ENCODE results near the gene MAP1B.
"Not testable (repeated sequence)": the region's sequence is repeated elsewhere in the genome, so short reads cannot be mapped to it uniquely, and the experiment has no call there.

Gene MAP1B

DNA sequence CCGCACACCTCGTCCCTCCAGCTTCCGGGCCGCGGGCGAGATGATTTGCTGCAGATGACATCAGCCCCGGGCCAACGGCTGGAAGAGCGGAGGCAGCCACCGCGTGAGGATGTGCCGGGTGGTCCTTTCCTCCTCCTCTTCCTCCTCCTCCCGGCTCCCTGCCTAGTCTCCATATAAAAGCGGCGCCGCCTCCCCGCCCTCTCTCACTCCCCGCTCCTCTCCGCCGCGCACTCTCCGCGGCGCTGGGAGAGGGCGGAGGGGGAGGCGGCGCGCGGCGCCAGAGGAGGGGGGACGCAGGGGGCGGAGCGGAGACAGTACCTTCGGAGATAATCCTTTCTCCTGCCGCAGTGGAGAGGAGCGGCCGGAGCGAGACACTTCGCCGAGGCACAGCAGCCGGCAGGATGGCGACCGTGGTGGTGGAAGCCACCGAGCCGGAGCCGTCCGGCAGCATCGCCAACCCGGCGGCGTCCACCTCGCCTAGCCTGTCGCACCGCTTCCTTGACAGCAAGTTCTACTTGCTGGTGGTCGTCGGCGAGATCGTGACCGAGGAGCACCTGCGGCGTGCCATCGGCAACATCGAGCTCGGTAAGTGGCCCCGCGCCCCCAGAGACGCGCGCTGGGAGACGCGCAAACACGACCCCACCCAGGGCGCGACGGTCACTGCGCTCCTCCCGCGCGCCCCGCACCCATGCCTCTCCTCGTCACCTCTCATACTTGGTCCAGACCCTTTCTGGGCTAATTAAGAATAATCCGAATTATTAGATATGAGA lies at the start of gene MAP1B:
Gene MAP1B, plus strand, starts transcription at position 345 of the 770 bp plus-strand sequence. Its CDS starts 57 bp downstream, at position 402.
- no peak for DNase-seq (ENCODE audit: low read depth)

- DNase-seq (ENCODE audit: low read depth) = no peak
Measured at GRCh38 chr5:72057816-72058215, 49.5 kb upstream of the MAP1B start.

DNA sequence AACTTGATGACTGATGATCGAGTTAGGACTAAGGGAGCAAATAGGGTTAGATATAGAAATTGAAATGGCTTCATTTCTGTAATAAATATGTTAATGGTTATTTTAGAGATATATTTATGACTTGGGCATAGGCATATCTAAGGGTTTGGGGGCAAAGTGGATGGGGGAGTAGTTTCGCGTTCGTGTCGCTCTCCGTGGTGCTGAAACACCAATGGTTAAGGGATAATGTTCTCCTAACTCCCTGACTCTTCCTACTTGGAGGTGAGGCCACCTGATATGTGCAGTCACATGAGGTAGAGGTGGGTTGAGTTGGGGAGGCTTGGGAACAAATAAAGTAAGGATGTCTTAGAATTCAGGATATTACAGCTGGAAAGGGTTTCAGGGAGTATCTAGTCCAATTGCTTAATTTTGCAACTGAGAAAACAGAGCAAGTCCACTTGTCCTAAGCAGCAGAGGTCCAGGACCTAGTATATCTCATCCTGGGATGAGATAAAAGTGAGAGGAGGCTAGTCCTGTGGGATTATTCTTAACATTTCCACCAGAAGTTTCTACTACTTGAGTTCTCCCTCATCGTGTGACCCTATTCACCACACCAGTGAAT lies 44.0 kb upstream of the MAP1B start:
- no peak for DNase-seq (ENCODE audit: low read depth)

- DNase-seq (ENCODE audit: low read depth) = no peak
Measured at GRCh38 chr5:72064801-72065570, 42.3 kb upstream of the MAP1B start.

DNA sequence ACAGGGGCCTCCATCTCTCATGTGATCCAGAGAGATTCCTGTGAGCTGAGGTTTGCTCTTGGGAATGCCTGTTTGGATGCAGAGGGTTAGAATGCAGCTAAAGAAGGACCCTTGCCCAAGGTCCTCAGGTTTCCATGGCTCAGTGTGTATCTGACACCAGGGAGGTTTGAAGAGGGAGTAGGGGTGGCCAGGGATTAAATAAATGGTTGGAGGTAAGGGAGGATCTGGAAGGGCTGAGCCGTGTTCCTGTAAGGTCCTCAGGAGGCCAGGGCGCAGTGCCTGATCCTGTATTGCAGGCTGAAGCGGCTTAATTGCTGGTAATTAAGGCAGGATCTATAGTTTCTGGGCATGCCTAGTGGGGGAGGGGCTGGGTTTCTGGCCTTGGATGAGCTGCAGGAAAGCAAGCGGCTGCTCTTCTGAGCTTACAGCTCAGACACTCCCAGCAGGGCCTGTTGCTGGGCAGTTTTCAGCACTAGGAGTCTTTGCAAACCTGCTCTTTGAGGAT lies 41.5 kb upstream of the MAP1B start:
- peak; percentile 32 for DNase-seq (ENCODE audit: low read depth)

GRCh38 chr5:72066705-72067107 lies 40.6 kb upstream of the MAP1B start:
- peak; percentile 88 for DNase-seq (ENCODE audit: low read depth)

- DNase-seq (ENCODE audit: low read depth) = peak; percentile 87
Measured at GRCh38 chr5:72067682-72068470, 39.4 kb upstream of the MAP1B start.

DNA sequence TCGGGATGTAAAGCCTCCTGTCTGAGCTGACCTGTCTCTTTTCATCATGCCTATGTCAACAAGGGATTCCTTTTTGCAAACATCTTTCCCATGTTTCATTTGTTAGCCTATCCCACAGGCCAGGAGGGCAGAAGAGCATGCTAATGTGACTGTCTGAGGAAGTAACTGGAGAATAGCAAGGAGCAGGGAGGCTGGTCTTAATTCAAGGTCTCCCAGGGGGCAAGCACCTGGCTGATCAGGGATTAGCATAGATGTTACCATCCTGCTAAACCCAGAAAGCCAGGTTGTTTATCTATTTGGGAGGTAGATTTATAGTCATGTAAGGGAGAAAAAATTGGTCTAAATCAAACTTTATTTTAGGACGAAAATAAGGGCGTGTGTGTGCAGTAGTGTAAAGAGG lies 36.7 kb upstream of the MAP1B start:
- no peak for DNase-seq (ENCODE audit: low read depth)

- DNase-seq (ENCODE audit: low read depth) = no peak
Measured at GRCh38 chr5:72071906-72072305, 35.4 kb upstream of the MAP1B start.

DNA sequence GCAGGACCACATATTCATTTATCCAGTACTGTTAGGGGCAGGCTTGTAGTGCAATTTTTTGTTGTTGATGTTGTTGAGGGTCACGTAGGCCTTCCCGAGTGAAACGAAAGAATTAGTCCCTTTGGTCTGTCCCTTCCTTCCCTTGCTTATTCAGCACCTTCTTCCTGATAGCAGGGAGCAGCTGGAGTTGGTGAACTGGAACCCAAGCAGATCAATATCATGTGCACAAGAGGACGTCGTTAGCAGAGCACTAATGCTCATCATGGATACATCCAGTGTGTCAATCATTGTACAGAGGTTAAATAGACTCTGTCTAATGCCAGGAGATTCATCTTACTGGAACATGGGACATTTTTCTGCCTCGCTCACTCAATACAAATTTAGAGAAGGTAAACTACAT lies 33.0 kb upstream of the MAP1B start:
- no peak for DNase-seq (ENCODE audit: low read depth)

DNA sequence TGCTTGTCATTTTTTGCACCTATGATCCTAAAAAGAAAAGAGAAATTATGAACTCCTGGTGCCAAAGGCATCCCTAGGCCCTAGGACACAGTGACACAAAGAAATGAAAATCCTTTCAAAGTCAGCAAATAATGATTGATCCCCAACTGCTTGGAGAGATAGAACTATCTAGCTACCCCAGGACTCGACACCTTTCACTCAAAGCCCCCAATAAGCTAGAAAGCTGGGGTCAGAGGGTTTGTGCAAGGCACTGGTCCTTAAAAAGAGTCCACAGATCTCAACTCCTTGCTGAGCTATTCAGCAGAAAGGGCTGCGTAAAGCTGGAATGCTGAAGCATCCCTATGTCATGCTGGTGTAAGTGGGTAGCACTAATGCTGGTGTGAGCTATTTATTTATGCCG lies 31.8 kb upstream of the MAP1B start:
- no peak for DNase-seq (ENCODE audit: low read depth)

DNA sequence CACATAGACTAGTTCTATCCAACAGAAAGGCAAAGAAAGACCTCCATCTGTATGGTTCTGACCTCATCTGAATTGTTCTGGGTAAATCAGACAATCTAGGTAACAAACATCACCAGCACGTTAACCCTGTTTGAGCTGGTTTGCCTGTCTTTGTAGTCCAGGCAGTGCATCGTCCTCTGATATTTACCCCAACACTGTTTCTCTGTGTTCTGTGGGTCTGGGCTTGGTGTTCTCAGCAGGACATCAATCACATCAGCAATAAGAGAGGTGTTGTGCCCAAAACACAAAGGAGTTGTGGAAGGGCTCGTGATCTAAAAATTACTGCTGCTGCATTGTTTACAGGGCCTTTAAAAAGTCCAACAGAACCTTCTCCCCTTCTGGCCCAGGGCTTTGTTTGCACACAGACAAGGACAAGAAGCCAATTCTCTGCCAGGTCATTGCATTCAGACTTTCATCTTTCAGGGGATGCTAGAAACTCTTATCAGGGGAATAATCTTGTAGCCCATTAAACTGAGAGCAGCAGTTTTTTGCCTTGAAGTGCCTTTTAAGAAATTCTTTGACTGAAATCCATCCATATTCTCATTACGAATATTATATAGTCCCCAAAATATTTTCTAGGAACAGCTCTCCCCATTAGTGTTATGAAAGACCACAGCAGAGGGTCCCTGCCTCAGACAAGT lies 30.5 kb upstream of the MAP1B start:
- no peak for DNase-seq (ENCODE audit: low read depth)

DNA sequence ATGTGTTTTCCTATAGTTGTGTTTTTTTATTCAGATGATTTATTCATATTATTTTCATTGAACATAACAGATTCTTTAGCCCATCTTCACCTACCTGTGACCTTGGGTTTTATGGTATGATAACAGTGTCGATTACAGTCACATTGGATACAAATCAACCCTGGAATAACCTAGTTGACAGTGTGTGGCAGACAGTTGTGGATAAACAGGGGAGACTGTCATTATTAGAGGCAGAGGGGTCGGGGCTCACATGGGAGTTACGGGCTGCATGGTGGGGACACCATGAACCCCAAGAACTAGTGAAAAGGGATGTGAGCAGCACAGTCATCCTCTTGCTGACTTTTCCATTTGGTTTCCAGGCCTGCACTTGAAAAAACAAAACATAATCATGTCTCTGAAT lies 29.9 kb upstream of the MAP1B start:
- no peak for DNase-seq (ENCODE audit: low read depth)

GRCh38 chr5:72079288-72079687 lies 28.0 kb upstream of the MAP1B start:
- DNase-seq (ENCODE audit: low read depth) = no peak

DNA sequence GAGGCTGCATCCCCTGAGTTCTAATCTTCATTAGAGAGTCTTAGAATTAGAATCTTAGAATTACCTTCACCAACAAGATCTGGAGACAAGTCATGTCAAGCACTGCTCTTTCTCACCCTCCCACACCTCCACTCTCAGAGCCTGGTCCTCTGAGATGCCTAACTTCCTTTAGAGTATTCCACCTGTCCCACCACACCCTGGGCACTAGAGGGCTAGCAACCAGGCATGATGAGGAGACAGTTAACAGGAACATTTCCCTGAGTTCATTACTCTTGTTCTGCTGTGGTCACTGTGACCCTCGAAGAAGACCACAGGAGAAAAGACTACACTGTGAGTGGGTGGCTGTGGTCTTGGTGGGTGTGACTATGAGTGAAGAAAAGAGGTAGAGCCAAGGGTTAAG lies 25.2 kb upstream of the MAP1B start:
- DNase-seq (ENCODE audit: low read depth) = no peak

GRCh38 chr5:72084876-72085275 lies 22.4 kb upstream of the MAP1B start:
- DNase-seq (ENCODE audit: low read depth) = no peak

GRCh38 chr5:72085319-72085718 lies 22.0 kb upstream of the MAP1B start:
- no peak for DNase-seq (ENCODE audit: low read depth)

- not testable (repeated sequence) for DNase-seq (ENCODE audit: low read depth)
Measured at GRCh38 chr5:72089713-72090112, 17.6 kb upstream of the MAP1B start.

DNA sequence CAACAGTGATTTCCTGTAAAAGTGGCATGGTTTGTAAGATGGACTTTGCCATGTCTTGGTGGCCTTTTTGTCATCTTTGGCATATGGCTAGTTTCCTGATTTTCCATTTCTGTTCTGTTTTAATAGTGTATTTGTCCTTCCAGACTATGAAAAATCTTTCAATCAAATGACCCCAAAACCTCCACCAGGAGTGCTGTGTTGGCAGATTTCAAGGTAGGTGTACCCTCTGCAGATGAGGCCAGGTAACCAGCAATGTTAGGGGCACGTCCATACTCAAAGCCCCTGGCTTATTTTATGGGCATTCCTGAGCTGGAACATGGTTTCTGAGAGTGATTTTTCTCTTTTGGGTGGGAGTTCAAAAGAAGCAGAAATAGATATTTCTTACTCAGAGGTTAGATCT lies 15.2 kb upstream of the MAP1B start:
- no peak for DNase-seq (ENCODE audit: low read depth)

DNA sequence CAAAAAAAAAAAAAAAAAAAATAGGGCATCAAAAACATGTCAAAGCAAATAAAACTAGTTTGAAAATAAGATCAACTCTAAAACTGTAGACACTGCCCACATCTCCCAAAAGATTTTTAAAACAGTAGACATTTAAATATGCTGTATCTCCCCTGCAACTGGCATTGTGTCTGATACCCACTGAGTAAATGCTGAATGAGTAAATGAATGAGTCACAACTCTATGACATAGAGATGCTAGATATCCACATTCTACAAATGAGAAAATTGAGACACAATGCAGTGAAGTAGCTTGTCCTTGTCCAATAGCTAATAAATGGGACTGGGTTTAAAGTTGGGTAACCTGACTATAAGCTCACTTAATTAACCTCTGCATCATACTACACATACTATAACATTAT lies 14.1 kb upstream of the MAP1B start:
- DNase-seq (ENCODE audit: low read depth) = no peak

DNA sequence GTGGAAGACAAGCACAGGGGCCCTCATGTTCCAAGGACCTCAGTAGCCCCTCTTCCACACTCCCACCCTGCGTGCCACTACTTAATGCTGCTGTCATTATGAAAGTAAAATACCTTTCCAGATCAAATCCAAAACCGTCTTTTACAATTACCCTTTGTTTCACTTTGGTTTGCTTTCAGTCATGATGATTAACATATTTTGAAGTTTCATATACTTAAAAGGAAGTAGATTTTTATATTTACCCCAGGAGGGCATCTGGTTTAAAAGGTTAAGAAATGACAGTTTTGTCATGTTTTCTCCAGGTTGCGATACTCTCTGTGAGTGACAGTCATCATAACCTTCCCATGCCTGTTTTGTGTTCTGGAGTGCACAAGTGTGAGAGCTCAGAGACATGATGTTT lies 13.5 kb upstream of the MAP1B start:
- DNase-seq (ENCODE audit: low read depth) = no peak

Measured in non-pigmented ciliary epithelial cell (primary cell).